NCI-H446 (cell line): ENCODE measurements around the gene RAB24.
"Not testable (repeated sequence)": the region's sequence is repeated elsewhere in the genome, so short reads cannot be mapped to it uniquely, and the experiment has no call there.

ENCODE experiments used
- DNase-seq, 2 experiments: peaks; one replicate each; lab custom pipeline; 2025; lab: John Stamatoyannopoulos, UW

The RAB24 gene

GRCh38 chr5:177311392-177311722, 7.8 kb upstream of the RAB24 start:
- DNase-seq = peak in 1 of 2 experiments; percentile 3

- no peak for DNase-seq
Measured at GRCh38 chr5:177310757-177311391, 7.4 kb upstream of the RAB24 start.

- no peak for DNase-seq
Measured at GRCh38 chr5:177310332-177310731, 6.8 kb upstream of the RAB24 start.

- peak in 1 of 2 experiments; percentile 52 for DNase-seq
Measured at GRCh38 chr5:177309351-177310191, 6.1 kb upstream of the RAB24 start.

GRCh38 chr5:177308740-177309139, 5.2 kb upstream of the RAB24 start:
- no peak for DNase-seq

GRCh38 chr5:177307544-177308363, 4.2 kb upstream of the RAB24 start:
- DNase-seq = no peak

GRCh38 chr5:177306674-177307543, 3.4 kb upstream of the RAB24 start:
- no peak for DNase-seq

- DNase-seq = not testable (repeated sequence)
Measured at GRCh38 chr5:177306103-177306640, 2.7 kb upstream of the RAB24 start.

GRCh38 chr5:177304392-177305119, 1.0 kb upstream of the RAB24 start:
- DNase-seq = no peak

GRCh38 chr5:177303925-177304391, 439 bp upstream of the RAB24 start:
- no peak for DNase-seq

- no peak for DNase-seq
Measured at GRCh38 chr5:177302354-177303110, 987 bp downstream of the RAB24 start.

- DNase-seq = no peak
Measured at GRCh38 chr5:177301503-177302165, 1.9 kb downstream of the RAB24 start.

- DNase-seq = no peak
Measured at GRCh38 chr5:177300951-177301350, 2.6 kb downstream of the RAB24 start.

- no peak for DNase-seq
Measured at GRCh38 chr5:177300236-177300880, 3.2 kb downstream of the RAB24 start.

GRCh38 chr5:177299697-177300096, 3.8 kb downstream of the RAB24 start:
- DNase-seq = no peak

GRCh38 chr5:177297922-177298321, 5.6 kb downstream of the RAB24 start:
- no peak for DNase-seq

GRCh38 chr5:177296581-177296980, 6.9 kb downstream of the RAB24 start:
- DNase-seq = no peak

- no peak for DNase-seq
Measured at GRCh38 chr5:177295924-177296323, 7.6 kb downstream of the RAB24 start.

GRCh38 chr5:177294632-177295031, 8.9 kb downstream of the RAB24 start:
- DNase-seq = peak; percentile 48 to 85
